ENCODE measurements around the gene PRSS21. TPM values are rescaled to one million over a fixed set of nuclear protein-coding genes. Genes with fewer than 3 reads are reported as not detected.

PRSS21 gene
- total RNA-seq, 5 donors from 2014 or later (not counting 1 experiment from before 2014, with no cell fraction given): 0.90 to 8.3 (median 3.3) TPM

- ATAC-seq (replicated peaks in 1 of 4) (no peak), DNase-seq (peak in 1 of 35 experiments; percentile 38)
- Mint-ChIP-seq H3K27me3 (peaks cover 4% of the 10 kb centered on the region in 2 donors), H3K9me3 (no peaks in the 10 kb centered on the region), H3K36me3 (no peaks in the 10 kb centered on the region), H3K27ac (peak overlapping the region; percentile 4 to 23), H3K4me1 (peaks cover 0 to 26% (median 13%) of the 10 kb centered on the region in 3 donors), H3K4me3 (peak overlapping the region in 1 of 3 donors; percentile 3)
- Histone ChIP-seq H3K27ac (ENCODE audit: low read length) (no peak overlapping the region), H3K9me3 (no peaks in the 10 kb centered on the region), H3K4me3 (ENCODE audit: control insufficient read depth in 1 of 2, extremely low read depth in 1 of 2, low read length in 1 of 2) (no peak overlapping the region), H3K4me1 (ENCODE audit: control insufficient read depth in 1 of 2, extremely low read depth in 1 of 2, insufficient read depth in 2 of 2, low read length in 2 of 2) (peaks cover 3 to 17% of the 10 kb centered on the region in 2 experiments), H3K36me3 (ENCODE audit: control insufficient read depth in 2 of 2, extremely low read depth in 1 of 2, insufficient read depth in 1 of 2, low read length in 1 of 2) (no peaks in the 10 kb centered on the region), H3K27me3 (replicated peaks in 1 of 2; ENCODE audit: control insufficient read depth in 2 of 2, extremely low read depth in 1 of 2, insufficient read depth in 2 of 2, low read length in 1 of 2) (peaks cover 0 to 3% of the 10 kb centered on the region in 2 experiments)
- CTCF ChIA-PET: interaction anchor here in 1 of 2 donors (0.6 to 1.0 kb wide), 2 partner anchors 28 to 1161 kb away, joined by 4 read pairs; no protein-coding TSS in a partner anchor
- WGBS (ENCODE audit: insufficient coverage): 55% methylated on average over 2 of the region's 4 CpGs
- POLR2A ChIA-PET: no interaction called here
Observed at GRCh38 chr16:2866431-2866830, 49.4 kb downstream of the PRSS21 start.

DNA sequence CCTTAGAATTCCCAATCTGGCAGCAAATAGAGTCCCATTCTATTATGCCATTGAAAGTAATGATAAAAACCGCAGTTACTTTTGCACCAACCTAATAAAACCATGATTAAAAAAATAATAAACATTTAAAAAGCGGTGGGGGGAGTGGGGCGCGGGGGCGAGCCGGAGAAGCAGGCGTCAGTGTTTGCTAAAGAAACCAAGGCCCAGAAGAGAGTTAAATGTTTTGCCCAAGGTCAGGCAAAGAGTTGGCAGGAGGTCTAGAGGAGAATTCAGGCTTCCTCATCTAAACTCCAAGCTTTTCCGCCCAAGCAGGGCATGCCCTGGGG, 50.6 kb downstream of the PRSS21 start:
- H3K4me3 ChIP-seq (ENCODE audit: control insufficient read depth in 1 of 2, extremely low read depth in 1 of 2, low read length in 1 of 2): peak overlapping the region in 1 of 2 donors; percentile 72
- ChIA-PET CTCF (interaction anchor here (1.2 to 1.8 kb wide), 6 partner anchors 15 to 59 kb away, joined by 5 to 19 read pairs (median 13); partner anchors contain the start of genes FLYWCH1 (in 1 of the 2) and FLYWCH2 (in 1 of the 2)), POLR2A (no interaction called here)
- H3K36me3 Mint-ChIP-seq: no peaks in the 10 kb centered on the region
- no CpG with 5 or more reads among the region's 8 CpGs for WGBS (ENCODE audit: insufficient coverage)
- peak overlapping the region; percentile 78 to 84 for H3K27ac Mint-ChIP-seq
- H3K4me1 ChIP-seq (ENCODE audit: control insufficient read depth in 1 of 2, extremely low read depth in 1 of 2, insufficient read depth in 2 of 2, low read length in 2 of 2): peaks cover 3 to 17% of the 10 kb centered on the region in 2 experiments
- H3K4me3 Mint-ChIP-seq: peak overlapping the region; percentile 78 to 86 (median 84)
- H3K27ac ChIP-seq (ENCODE audit: low read length): peak overlapping the region; percentile 78
- H3K4me1 Mint-ChIP-seq: peaks cover 0 to 26% (median 13%) of the 10 kb centered on the region in 3 donors
- no peaks in the 10 kb centered on the region for H3K9me3 Mint-ChIP-seq
- no peaks in the 10 kb centered on the region for H3K36me3 ChIP-seq (ENCODE audit: control insufficient read depth in 2 of 2, extremely low read depth in 1 of 2, insufficient read depth in 1 of 2, low read length in 1 of 2)
- H3K27me3 ChIP-seq (replicated peaks in 1 of 2; ENCODE audit: control insufficient read depth in 2 of 2, extremely low read depth in 1 of 2, insufficient read depth in 2 of 2, low read length in 1 of 2): no peaks in the 10 kb centered on the region
- no peaks in the 10 kb centered on the region for H3K9me3 ChIP-seq
- peaks cover 2 to 4% of the 10 kb centered on the region in 2 donors for H3K27me3 Mint-ChIP-seq
- no peak for DNase-seq
- no peak for ATAC-seq (replicated peaks in 1 of 4)

- Mint-ChIP-seq H3K27me3 (peaks cover 2 to 4% of the 10 kb centered on the region in 2 donors), H3K27ac (peak overlapping the region; percentile 78 to 84), H3K4me1 (peaks cover 0 to 26% (median 13%) of the 10 kb centered on the region in 3 donors), H3K9me3 (no peaks in the 10 kb centered on the region), H3K4me3 (peak overlapping the region; percentile 78 to 86 (median 84)), H3K36me3 (no peaks in the 10 kb centered on the region)
- Histone ChIP-seq H3K27me3 (replicated peaks in 1 of 2; ENCODE audit: control insufficient read depth in 2 of 2, extremely low read depth in 1 of 2, insufficient read depth in 2 of 2, low read length in 1 of 2) (no peaks in the 10 kb centered on the region), H3K36me3 (ENCODE audit: control insufficient read depth in 2 of 2, extremely low read depth in 1 of 2, insufficient read depth in 1 of 2, low read length in 1 of 2) (no peaks in the 10 kb centered on the region), H3K4me1 (ENCODE audit: control insufficient read depth in 1 of 2, extremely low read depth in 1 of 2, insufficient read depth in 2 of 2, low read length in 2 of 2) (peaks cover 3 to 17% of the 10 kb centered on the region in 2 experiments), H3K4me3 (ENCODE audit: control insufficient read depth in 1 of 2, extremely low read depth in 1 of 2, low read length in 1 of 2) (peak overlapping the region; percentile 72), H3K27ac (ENCODE audit: low read length) (peak overlapping the region; percentile 78), H3K9me3 (no peaks in the 10 kb centered on the region)
- under 1% methylated on average over 38 of the region's 45 CpGs for WGBS (ENCODE audit: insufficient coverage)
- peak; percentile 91 to 97 (median 94) for ATAC-seq (replicated peaks in 1 of 4)
- CTCF ChIA-PET: interaction anchor here (0.6 to 1.8 kb wide), 9 partner anchors 15 to 1094 kb away, joined by 4 to 19 read pairs (median 9); partner anchors contain the start of genes FLYWCH1 (in 1 of the 2) and FLYWCH2 (in 1 of the 2)
- peak; percentile 87 to 97 (median 93) for DNase-seq
- POLR2A ChIA-PET: interaction anchor here (0.6 kb wide), 2 partner anchors 9 to 52 kb away, joined by 4 to 10 read pairs; no protein-coding TSS in a partner anchor
Observed at GRCh38 chr16:2867987-2868789, 51.2 kb downstream of the PRSS21 start.

Other genes with a start within 250 kb of the PRSS21 start
- gene KCTD5, start 134.7 kb upstream of the PRSS21 start, total RNA-seq: 10 to 100 TPM; 19.5 to 29.1 (median 26.3) TPM
- 1 to 10 TPM in 3 of 5 donors, under 1 TPM in 2; 0.70 to 2.0 (median 1.1) TPM for gene PRSS27, start 97.0 kb upstream of the PRSS21 start, total RNA-seq
- gene SRRM2, start 64.6 kb upstream of the PRSS21 start, total RNA-seq: 1,000 to 10,000 TPM in 2 of 5 donors, 100 to 1,000 TPM in 3; 784 to 1,343 (median 947) TPM
- 100 to 1,000 TPM in 4 of 5 donors, 10 to 100 TPM in 1; 71.8 to 153 (median 131) TPM for gene ELOB, start 40.0 kb upstream of the PRSS21 start, total RNA-seq
- gene PRSS33, start 29.7 kb upstream of the PRSS21 start, total RNA-seq: not detected
- gene PRSS41, start 18.8 kb upstream of the PRSS21 start, total RNA-seq: not detected
- under 1 TPM in 1 of 5 donors, not detected in 4; 0.43 TPM for gene ZG16B, start 13.1 kb downstream of the PRSS21 start, total RNA-seq
- 1 to 10 TPM in 3 of 5 donors, under 1 TPM in 1, not detected in 1; 0.56 to 2.6 (median 1.4) TPM for gene PRSS22, start 40.9 kb downstream of the PRSS21 start, total RNA-seq
- gene FLYWCH2, start 66.0 kb downstream of the PRSS21 start, total RNA-seq: 10 to 100 TPM; 12.1 to 31.4 (median 25.6) TPM
- gene FLYWCH1, start 94.7 kb downstream of the PRSS21 start, total RNA-seq: 100 to 1,000 TPM in 3 of 5 donors, 10 to 100 TPM in 2; 83.0 to 144 (median 106) TPM
- gene KREMEN2, start 147.0 kb downstream of the PRSS21 start, total RNA-seq: under 1 TPM in 1 of 5 donors, not detected in 4; 0.15 TPM
- gene PAQR4, start 152.1 kb downstream of the PRSS21 start, total RNA-seq: 1 to 10 TPM; 1.9 to 3.3 (median 3.1) TPM
- 1 to 10 TPM; 1.3 to 3.1 (median 1.7) TPM for gene PKMYT1, start 163.2 kb downstream of the PRSS21 start, total RNA-seq
- gene CLDN9, start 195.7 kb downstream of the PRSS21 start, total RNA-seq: under 1 TPM in 1 of 5 donors, not detected in 4; 0.16 TPM
- 1 to 10 TPM in 1 of 5 donors, under 1 TPM in 2, not detected in 2; 0.30 to 1.1 (median 0.85) TPM for gene CLDN6, start 200.9 kb downstream of the PRSS21 start, total RNA-seq
- 1 to 10 TPM in 4 of 5 donors, under 1 TPM in 1; 0.43 to 3.7 (median 2.5) TPM for gene TNFRSF12A, start 203.1 kb downstream of the PRSS21 start, total RNA-seq
- 10 to 100 TPM; 11.4 to 25.9 (median 22.3) TPM for gene HCFC1R1, start 206.7 kb downstream of the PRSS21 start, total RNA-seq
- 10 to 100 TPM; 23.7 to 32.8 (median 31.7) TPM for gene THOC6, start 206.8 kb downstream of the PRSS21 start, total RNA-seq
- gene BICDL2, start 219.7 kb downstream of the PRSS21 start, total RNA-seq: under 1 TPM in 3 of 5 donors, not detected in 2; 0.13 to 0.16 (median 0.15) TPM
- 1 to 10 TPM; 1.6 to 9.6 (median 4.1) TPM for gene MMP25, start 229.3 kb downstream of the PRSS21 start, total RNA-seq
- 1,000 to 10,000 TPM in 2 of 5 donors, 100 to 1,000 TPM in 3; 736 to 1,200 (median 999) TPM for gene IL32, start 248.4 kb downstream of the PRSS21 start, total RNA-seq